ENCODE data around the gene CXorf66.
"Not testable (repeated sequence)": the region's sequence is repeated elsewhere in the genome, so short reads cannot be mapped to it uniquely, and the experiment has no call there.

CXorf66 gene

DNA sequence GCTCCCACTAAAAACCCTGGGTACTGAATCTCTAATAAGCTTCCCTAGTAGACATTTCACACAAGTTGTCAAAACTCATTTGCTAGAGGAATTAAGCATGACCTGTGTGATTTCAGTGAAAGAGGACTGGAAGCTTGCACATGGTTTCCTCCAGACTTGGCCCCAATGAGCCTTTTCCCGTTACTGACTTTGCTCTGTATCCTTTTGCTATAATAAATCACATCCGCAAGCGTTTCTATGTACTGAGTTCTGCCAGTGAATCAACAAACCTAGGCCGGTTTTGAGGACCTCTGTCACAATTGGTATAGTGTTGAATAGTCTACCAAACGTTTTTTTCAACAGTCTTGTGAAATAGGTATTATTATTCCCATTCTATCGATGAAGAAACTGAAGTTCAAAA lies 40.6 kb downstream of the CXorf66 start:
- ATAC-seq = no peak
- no peak for DNase-seq

DNA sequence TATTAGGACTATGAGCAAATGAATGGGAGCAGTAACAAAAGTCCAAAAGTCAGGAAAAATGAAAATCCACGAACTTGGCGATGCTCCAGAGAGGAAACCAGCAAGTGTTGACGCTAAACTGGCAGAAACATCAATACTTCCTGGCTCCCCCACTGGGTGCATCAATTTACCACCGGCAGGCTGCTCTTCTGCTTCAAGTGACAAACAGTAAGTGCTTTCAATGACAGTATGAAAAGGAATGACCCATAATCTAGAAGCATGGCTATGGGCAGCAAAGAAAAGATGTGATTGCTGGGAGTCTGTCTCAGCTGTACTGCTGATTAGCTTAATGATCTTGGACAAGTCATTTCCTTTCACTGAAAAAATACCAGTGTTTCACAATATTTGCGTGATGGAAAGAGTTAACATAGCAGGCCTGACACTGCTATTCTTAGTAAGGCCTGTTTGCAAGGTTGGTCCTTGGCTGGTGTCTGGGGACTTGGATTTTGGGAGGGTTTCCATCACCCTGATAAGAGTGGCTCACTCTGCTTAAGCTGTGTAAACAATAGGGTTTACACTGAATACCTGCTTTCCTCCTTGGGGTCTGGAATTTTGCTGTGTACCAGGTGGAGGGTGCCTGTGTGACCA lies 41.1 kb downstream of the CXorf66 start:
- DNase-seq (no peak), ATAC-seq (peak; percentile 36)

DNA sequence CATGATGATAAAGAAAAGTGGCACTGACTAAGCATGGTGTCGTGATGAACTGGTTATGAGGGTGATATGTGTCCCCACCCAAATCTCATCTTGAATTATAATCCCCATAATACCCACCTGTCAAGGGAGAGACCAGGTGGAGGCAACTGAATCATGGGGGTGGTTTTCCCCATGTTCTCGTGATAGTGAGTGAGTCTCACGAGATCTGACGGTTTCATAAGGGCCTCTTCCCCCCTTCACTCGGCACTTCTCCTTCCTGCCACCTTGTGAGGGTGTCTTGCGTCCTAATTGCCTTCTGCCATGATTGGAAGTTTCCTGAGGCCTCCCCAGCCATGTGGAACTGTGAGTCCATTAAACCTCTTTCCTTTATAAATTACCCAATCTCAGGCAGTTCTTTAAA lies 44.2 kb downstream of the CXorf66 start:
- ATAC-seq = not testable (repeated sequence)

DNA sequence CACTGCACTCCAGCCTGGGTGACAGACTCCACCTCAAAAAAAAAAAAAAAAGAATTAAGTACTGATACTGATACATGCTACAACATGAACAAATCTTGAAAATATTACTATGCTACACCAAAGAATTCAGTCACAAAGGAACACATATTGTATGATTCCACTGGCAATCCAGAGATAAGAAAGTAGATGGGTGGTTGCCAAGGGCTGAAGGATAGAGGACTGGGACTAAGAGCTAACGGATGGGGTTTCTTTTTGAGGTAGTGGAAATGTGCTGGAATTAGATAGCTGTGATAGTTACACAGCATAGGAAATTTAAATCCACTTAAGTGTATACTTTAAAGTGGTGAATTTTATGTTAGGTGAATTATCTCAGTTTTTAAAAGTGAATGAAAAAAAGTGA lies 45.0 kb downstream of the CXorf66 start:
- DNase-seq (no peak), ATAC-seq (no peak)

More for the DNA sequence above, 44.2 kb downstream of the CXorf66 start:
- DNase-seq = not testable (repeated sequence)

DNA sequence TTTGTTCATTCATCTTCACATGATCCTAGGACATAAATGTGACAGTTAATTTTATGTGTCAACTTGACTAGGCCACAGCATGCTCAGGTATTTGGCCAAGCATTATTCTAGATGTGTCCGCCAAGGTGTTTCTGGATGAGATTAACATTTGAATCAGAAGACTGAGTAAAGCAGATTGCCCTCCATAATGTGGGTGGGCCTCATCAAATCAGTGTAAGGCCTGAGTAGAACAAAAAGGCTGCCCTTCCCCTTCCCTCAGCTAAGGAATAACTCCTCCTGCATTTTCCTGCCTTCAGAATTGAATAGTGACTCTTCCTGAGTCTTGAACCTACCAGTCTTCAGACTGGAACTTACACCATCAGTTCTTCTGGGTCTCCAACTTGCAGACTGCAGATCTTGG lies 50.9 kb downstream of the CXorf66 start:
- DNase-seq = no peak
- no peak for ATAC-seq

DNA sequence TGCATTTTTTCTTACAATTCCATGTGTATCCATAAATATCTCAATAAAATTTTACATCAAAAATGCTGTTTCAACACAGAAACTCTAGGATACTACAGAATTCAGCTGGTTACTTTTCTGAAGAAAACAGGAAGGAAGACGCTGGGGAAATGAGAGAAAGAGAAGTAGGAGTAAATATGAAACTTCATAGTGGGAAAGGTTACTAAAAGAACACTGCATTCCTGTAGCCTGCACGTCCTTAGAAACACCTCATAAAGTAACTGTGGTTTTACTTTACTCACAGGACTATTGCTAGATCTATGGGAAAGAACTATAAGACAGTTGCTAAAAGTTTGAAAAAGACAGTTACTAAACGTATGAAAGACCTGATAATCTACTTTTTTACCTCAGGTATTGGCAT lies 55.6 kb downstream of the CXorf66 start:
- DNase-seq (no peak), ATAC-seq (no peak)

DNA sequence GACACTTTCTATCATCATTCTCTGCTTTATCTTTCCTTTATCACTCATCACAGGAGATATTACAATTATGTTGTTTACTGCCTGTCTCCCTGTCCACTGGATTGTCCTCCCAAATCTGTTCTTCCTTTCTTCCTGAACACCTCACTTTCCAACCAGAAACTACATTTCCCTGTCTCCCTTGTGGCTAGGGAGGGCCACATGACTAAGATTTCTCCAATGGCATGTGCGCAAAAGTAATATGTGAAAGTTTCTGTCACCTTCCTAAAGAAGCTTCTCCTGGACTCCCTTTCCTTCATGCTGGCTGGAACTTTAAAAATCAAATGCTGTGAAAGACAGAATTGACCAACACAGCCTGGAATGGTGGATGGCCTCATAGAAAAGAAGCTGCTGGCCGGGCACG lies 58.2 kb downstream of the CXorf66 start:
- ATAC-seq (no peak), DNase-seq (no peak)

DNA sequence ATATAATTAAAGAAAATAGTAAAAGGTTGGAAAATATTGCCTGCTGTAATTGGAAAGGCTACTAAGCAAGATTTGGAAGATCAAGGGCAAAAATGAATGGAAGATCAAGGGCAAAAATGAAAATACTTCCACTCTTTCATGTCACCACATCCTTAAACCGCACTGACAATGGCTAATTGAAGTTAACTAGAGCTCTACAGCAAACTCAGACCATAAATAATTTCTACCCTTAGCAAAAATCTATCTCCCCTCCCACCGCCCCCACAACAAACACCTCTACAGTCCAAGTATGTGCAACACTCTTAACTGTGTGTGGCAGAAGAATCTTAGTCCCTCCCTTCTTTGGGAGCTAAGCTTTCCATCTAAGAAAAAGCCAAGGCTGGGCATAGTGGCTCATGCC lies 59.6 kb downstream of the CXorf66 start:
- DNase-seq = no peak
- ATAC-seq = no peak

Measured in stimulated activated naive CD8-positive, alpha-beta T cell treated with anti-CD3 and anti-CD28 coated beads, Interleukin-15, Interleukin-2, amounts not matched to agents 100 U/mL and 50 U/mL, for 24 hours (primary cell).